Loucy (cell line): ENCODE data around the gene SDK2.

Experiments
- H2AFZ ChIP-seq: fragments of 200-600 bp; sonication (generic); 2 replicates; pipeline ENCODE4 v1.6.0; 2016; ENCODE audit warnings: antibody characterized with exemption, mild to moderate bottlenecking, low read length, moderate library complexity
- H3F3A ChIP-seq: fragments of 200-600 bp; 2 replicates; pipeline ENCODE4 v1.6.0; 2016; ENCODE audit warnings: antibody characterized with exemption, low read depth, mild to moderate bottlenecking
- H3K27me3 ChIP-seq: fragments of 200-600 bp; sonication (generic); 2 replicates; pipeline ENCODE4 v1.6.1; 2014; ENCODE audit warnings: low read length, mild to moderate bottlenecking; ENCODE audit not compliant: insufficient read depth, poor library complexity, severe bottlenecking
- H3K36me3 ChIP-seq: fragments of 200-600 bp; sonication (generic); 2 replicates; pipeline ENCODE4 v1.6.1; 2016; ENCODE audit warnings: low read length; ENCODE audit not compliant: insufficient read depth
- H3K4me1 ChIP-seq: fragments of 200-600 bp; sonication (generic); 2 replicates; pipeline ENCODE4 v1.5.1; 2014; ENCODE audit warnings: low read length, mild to moderate bottlenecking; ENCODE audit not compliant: insufficient read depth, poor library complexity, severe bottlenecking
- H3K4me2 ChIP-seq: fragments of 200-600 bp; sonication (generic); 2 replicates; pipeline ENCODE4 v1.6.0; 2014; ENCODE audit warnings: antibody characterized with exemption, low read length, low read depth, mild to moderate bottlenecking; ENCODE audit not compliant: poor library complexity, severe bottlenecking
- H3K4me3 ChIP-seq: fragments of 200-600 bp; sonication (generic); 2 replicates; pipeline ENCODE4 v1.5.1; 2014; ENCODE audit warnings: low read length, mild to moderate bottlenecking, mixed read lengths; ENCODE audit not compliant: poor library complexity, severe bottlenecking
- H3K79me2 ChIP-seq: fragments of 200-600 bp; sonication (generic); 2 replicates; pipeline ENCODE4 v1.6.1; 2014; ENCODE audit warnings: low read length; ENCODE audit not compliant: insufficient read depth
- H3K9ac ChIP-seq: fragments of 200-600 bp; sonication (generic); 2 replicates; pipeline ENCODE4 v1.6.0; 2014; ENCODE audit warnings: mild to moderate bottlenecking, low read depth, low read length, moderate library complexity; ENCODE audit not compliant: poor library complexity, severe bottlenecking
- H3K9me2 ChIP-seq: fragments of 200-600 bp; sonication (generic); replicated peaks from 2 replicates; pipeline ENCODE4 v1.6.1; 2016; ENCODE audit warnings: low read depth, low read length, mixed read lengths
- H3K9me3 ChIP-seq: fragments of 200-600 bp; sonication (generic); 2 replicates; pipeline ENCODE4 v1.6.1; 2014; ENCODE audit warnings: mild to moderate bottlenecking, antibody characterized with exemption, low read length, low read depth; ENCODE audit not compliant: insufficient read depth
- H4K20me1 ChIP-seq: fragments of 200-600 bp; sonication (generic); 2 replicates; pipeline ENCODE4 v1.6.0; 2014; ENCODE audit warnings: antibody characterized with exemption, low read length, mild to moderate bottlenecking; ENCODE audit not compliant: insufficient read depth, poor library complexity, severe bottlenecking
- EZH2phosphoT487 ChIP-seq: fragments of 200-600 bp; IDR thresholded peaks from 2 replicates; pipeline ENCODE4 v1.6.1; 2018; ENCODE audit warnings: antibody characterized with exemption, mild to moderate bottlenecking, moderate library complexity, borderline replicate concordance
- TF ChIP-seq, protein P1 (sequence below): fragments of 200-600 bp; sonication (generic); conservative IDR thresholded peaks from 2 replicates; pipeline ENCODE4 v1.5.1; 2014; ENCODE audit warnings: mild to moderate bottlenecking, antibody characterized with exemption, low read length

The SDK2 gene

DNA sequence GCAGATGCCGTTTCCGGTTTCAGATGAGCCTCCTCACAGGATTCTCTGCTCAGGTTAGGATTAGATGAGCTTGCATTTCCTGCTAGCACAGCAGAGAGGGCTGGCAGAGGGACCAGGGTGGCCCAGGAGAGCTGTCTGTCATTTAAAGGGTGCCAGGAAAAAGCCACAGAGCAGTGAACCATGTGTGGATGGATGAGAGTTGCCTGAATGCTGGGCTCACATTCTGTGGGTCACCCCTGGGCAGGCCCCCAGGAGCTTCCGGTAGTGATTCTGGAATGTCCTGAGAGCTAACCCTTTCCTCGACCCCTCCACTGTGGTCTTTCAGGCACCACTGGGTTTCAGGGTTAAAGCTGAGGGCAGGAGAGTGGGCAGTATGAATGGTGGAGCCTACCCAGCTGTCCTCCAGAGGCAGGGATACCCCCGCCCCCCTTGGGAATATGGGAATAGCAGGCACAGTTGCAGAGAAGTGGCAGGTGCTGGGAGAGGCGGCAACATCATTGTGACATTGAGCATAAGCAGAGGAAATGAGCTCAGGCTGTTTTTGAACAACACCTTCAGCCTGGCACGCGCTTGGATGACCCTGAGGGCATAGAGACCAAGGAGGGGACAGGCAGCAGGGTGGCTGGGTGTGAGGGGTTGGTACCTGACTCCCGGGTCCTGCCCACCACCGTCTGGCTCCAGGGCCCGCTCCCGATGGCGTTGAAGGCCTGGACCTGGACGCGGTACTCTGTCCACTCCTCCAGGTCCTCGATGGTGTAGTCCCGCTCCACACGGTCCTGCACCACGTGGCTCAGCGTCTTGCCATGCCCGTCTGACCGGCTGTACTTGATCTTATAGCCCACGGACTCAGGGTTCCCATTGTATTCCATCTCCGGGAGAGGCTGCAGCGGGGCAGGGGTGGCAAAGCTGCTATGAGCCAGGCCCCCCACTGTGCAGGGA, 249.5 kb downstream of the SDK2 start:
- Histone ChIP-seq H4K20me1 (no peaks in the 10 kb centered on the region), H3K36me3 (peaks cover 35% of the 10 kb centered on the region; the same call in 1 of the 2 replicates), H3K4me2 (no peak overlapping the region), H3K9me3 (no peaks in the 10 kb centered on the region), H3K4me3 (no peak overlapping the region), H3K27me3 (no peaks in the 10 kb centered on the region), H3K4me1 (no peaks in the 10 kb centered on the region), H2AFZ (no peak overlapping the region), H3F3A (no peaks in the 10 kb centered on the region), H3K9me2 (no peaks in the 10 kb centered on the region), H3K79me2 (no peaks in the 10 kb centered on the region), H3K9ac (no peak overlapping the region)
- no peak for TF ChIP-seq EZH2phosphoT487
- TF ChIP-seq, protein P1, sequence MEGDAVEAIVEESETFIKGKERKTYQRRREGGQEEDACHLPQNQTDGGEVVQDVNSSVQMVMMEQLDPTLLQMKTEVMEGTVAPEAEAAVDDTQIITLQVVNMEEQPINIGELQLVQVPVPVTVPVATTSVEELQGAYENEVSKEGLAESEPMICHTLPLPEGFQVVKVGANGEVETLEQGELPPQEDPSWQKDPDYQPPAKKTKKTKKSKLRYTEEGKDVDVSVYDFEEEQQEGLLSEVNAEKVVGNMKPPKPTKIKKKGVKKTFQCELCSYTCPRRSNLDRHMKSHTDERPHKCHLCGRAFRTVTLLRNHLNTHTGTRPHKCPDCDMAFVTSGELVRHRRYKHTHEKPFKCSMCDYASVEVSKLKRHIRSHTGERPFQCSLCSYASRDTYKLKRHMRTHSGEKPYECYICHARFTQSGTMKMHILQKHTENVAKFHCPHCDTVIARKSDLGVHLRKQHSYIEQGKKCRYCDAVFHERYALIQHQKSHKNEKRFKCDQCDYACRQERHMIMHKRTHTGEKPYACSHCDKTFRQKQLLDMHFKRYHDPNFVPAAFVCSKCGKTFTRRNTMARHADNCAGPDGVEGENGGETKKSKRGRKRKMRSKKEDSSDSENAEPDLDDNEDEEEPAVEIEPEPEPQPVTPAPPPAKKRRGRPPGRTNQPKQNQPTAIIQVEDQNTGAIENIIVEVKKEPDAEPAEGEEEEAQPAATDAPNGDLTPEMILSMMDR: no peak

DNA sequence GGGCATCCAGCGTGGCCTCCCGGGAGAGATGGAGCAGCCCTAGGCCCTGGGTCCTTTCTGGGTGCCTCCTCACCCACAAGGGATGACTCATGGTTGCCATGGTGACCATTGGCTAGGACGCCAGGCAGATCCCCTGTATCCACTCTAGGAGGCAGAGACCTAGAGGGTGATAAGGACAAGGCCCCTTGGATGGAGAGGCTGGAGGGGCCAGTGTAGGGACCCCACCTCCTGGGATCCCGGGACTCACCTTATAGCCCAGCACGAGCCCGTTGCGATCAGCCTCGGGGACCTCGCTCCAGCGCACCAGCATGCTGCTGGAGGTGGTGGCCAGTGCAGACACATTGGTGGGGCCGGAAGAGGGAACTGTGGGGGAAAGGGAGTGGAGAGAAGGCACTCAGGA, 250.3 kb downstream of the SDK2 start:
- Histone ChIP-seq H3K9me3 (no peaks in the 10 kb centered on the region), H3K9me2 (no peaks in the 10 kb centered on the region), H3K79me2 (no peaks in the 10 kb centered on the region), H3K4me3 (no peak overlapping the region), H3K4me2 (no peak overlapping the region), H3F3A (no peaks in the 10 kb centered on the region), H4K20me1 (no peaks in the 10 kb centered on the region), H3K9ac (no peak overlapping the region), H3K36me3 (peaks cover 33% of the 10 kb centered on the region; the same call in 1 of the 2 replicates), H3K4me1 (no peaks in the 10 kb centered on the region), H2AFZ (no peak overlapping the region), H3K27me3 (no peaks in the 10 kb centered on the region)
- TF ChIP-seq, protein P1: no peak
- no peak for TF ChIP-seq EZH2phosphoT487

DNA sequence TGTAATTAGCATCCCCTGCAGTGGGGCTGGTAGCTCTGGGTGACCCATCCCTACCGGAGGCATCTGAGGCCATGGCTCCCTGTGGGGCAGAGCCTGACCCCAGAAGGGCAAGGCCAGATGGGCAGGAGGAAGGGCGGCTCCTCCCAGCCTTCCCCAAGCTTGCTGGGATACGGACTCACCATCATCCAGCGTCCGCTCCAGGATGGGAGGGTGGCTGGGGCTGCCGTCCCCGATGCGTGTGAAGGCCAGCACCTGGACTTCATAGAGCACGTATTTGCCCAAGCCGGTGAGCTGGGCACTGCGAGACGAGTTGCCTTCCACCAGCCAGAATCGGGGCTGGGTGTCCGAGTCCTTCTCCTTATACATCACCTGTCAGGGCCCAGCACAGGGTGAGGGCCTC, 250.9 kb downstream of the SDK2 start:
- H4K20me1 ChIP-seq: no peaks in the 10 kb centered on the region
- H3F3A ChIP-seq: no peaks in the 10 kb centered on the region
- H3K9me2 ChIP-seq: no peaks in the 10 kb centered on the region
- H3K9ac ChIP-seq: no peak overlapping the region
- no peaks in the 10 kb centered on the region for H3K79me2 ChIP-seq
- H2AFZ ChIP-seq: no peak overlapping the region
- H3K4me3 ChIP-seq: no peak overlapping the region
- H3K4me2 ChIP-seq: no peak overlapping the region
- H3K27me3 ChIP-seq: no peaks in the 10 kb centered on the region
- H3K4me1 ChIP-seq: no peaks in the 10 kb centered on the region
- peaks cover 33% of the 10 kb centered on the region; the same call in 1 of the 2 replicates for H3K36me3 ChIP-seq
- H3K9me3 ChIP-seq: no peaks in the 10 kb centered on the region
- no peak for TF ChIP-seq EZH2phosphoT487
- TF ChIP-seq, protein P1: no peak
